Measurements from ENCODE around the gene LRPAP1.
"Not testable (repeated sequence)": the region's sequence is repeated elsewhere in the genome, so short reads cannot be mapped to it uniquely, and the experiment has no call there.

Gene LRPAP1

DNA sequence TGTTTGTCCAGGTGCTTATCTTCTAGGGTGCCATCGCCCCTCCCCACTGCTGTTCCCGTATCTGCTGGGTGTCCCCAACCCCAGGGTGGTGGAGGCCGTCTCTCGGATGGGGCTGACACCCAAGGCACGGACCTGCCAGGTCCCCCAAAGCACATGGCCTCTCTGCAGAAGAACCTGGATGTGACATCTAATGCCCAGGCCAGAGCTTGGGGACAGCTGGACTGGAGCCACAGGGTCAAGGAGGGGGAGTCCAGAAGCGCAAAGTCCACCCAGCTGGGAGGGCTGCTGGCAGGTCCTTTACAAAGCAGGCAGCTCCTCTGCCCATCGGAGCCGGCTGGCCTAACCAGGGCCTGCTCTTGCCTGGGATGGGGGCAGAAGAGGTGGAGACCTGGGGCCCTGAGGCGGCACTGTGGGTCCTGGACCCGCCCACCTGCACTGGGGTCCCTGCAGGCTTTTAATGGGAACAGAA lies 69.9 kb downstream of the LRPAP1 start:
- no peaks in the 10 kb centered on the region for H3K36me3 ChIP-seq (ENCODE audit: control insufficient read depth, insufficient read depth, low read length)
- no peak overlapping the region for H3K4me3 ChIP-seq (replicated peaks; ENCODE audit: low read depth, low read length)
- TF ChIP-seq, protein P1, sequence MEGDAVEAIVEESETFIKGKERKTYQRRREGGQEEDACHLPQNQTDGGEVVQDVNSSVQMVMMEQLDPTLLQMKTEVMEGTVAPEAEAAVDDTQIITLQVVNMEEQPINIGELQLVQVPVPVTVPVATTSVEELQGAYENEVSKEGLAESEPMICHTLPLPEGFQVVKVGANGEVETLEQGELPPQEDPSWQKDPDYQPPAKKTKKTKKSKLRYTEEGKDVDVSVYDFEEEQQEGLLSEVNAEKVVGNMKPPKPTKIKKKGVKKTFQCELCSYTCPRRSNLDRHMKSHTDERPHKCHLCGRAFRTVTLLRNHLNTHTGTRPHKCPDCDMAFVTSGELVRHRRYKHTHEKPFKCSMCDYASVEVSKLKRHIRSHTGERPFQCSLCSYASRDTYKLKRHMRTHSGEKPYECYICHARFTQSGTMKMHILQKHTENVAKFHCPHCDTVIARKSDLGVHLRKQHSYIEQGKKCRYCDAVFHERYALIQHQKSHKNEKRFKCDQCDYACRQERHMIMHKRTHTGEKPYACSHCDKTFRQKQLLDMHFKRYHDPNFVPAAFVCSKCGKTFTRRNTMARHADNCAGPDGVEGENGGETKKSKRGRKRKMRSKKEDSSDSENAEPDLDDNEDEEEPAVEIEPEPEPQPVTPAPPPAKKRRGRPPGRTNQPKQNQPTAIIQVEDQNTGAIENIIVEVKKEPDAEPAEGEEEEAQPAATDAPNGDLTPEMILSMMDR (IDR thresholded peaks at IDR 0.05; ENCODE audit: insufficient read depth, low read length, poor library complexity, severe bottlenecking): no peak
- no peaks in the 10 kb centered on the region; the same call in none of the 2 replicates for H3K27me3 ChIP-seq (replicated peaks; ENCODE audit: control insufficient read depth, insufficient read depth, low read length)
- no peak for DNase-seq (ENCODE audit: extremely low read depth, insufficient read length)

DNA sequence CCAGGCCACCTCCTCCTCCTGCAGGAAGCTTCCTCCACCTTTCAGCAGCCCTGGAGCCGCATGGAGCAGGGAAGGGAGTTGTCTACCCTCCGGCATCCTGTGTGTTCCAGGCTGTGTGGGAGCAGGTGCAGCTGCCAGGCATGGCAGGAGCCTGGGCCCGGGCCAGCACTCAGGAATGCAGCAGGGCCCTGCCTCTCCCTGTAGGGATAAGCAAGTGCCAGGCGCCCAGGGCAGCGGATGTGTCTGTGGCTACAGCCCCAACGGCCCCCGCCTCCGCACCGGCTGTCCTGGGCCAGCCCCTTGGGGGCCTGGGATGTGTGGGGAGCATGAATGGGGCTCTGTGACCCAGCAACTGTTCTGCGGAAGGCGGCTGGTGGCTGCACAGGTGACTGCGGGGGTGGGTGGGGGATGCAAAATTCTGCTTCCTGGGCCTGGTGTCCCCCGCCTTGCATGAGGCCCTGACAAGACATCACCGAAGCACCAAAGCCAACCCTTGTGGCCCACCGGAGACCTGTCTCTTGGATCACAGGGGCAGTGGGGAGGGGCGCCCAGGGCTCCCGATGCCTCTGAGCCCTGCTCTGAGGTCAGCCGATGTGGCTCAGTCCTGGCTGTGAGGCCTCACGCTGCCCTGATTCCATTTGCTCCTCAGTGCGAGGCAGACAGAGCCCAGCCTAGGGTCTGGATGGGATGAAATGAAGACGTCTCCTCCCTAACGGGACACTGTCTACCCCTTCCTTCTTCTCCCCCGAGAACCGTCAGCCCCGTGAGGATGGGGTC lies 70.5 kb downstream of the LRPAP1 start:
- TF ChIP-seq, protein P1 (IDR thresholded peaks at IDR 0.05; ENCODE audit: insufficient read depth, low read length, poor library complexity, severe bottlenecking): no peak
- Histone ChIP-seq H3K27me3 (replicated peaks; ENCODE audit: control insufficient read depth, insufficient read depth, low read length) (no peaks in the 10 kb centered on the region; the same call in none of the 2 replicates), H3K36me3 (ENCODE audit: control insufficient read depth, insufficient read depth, low read length) (no peaks in the 10 kb centered on the region), H3K4me3 (replicated peaks; ENCODE audit: low read depth, low read length) (no peak overlapping the region)
- no peak for DNase-seq (ENCODE audit: extremely low read depth, insufficient read length)

DNA sequence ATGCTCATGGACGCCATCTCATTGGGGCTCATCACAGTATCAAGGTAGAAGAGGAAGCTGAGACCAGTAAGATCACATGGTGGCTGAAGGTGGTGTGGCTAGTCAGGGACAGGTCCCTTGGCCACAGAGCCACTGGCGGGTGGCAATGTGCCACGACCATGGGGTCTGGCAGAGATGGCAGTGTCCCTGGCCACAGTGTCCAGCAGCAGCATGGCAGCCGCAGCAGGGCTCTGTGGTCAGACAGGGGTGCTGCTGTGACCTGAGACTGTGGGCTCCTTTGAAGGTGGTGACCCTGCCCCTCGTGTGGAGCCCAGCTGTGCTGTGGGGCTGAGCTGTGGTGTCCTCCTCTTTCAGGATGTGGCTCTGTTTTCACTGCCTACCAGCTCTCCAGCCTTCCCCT lies 71.3 kb downstream of the LRPAP1 start:
- no peak overlapping the region for H3K4me3 ChIP-seq (replicated peaks; ENCODE audit: low read depth, low read length)
- TF ChIP-seq, protein P1 (IDR thresholded peaks at IDR 0.05; ENCODE audit: insufficient read depth, low read length, poor library complexity, severe bottlenecking): no peak
- H3K27me3 ChIP-seq (replicated peaks; ENCODE audit: control insufficient read depth, insufficient read depth, low read length): no peaks in the 10 kb centered on the region; the same call in none of the 2 replicates

DNA sequence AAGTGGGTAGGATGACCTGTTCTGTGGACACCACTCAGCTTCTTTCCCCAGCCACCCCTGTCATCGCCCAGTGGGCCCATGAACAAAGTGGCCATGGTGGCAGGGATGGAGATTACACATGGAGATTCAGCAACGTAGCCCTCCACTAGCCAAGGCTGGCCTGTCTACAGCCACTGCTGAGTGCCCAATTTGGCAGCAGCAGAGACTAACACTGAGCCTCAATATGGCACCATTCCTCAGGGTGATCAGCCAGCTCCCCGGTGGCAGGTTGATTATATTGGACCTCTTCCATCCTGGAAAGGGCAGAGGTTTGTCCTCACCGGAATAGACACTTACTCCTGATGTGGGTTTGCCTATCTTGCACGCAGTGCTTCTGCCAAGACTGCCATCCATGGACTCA lies 73.1 kb downstream of the LRPAP1 start:
- not testable (repeated sequence) for DNase-seq (ENCODE audit: extremely low read depth, insufficient read length); H3K36me3 ChIP-seq (ENCODE audit: control insufficient read depth, insufficient read depth, low read length); H3K27me3 ChIP-seq (replicated peaks; ENCODE audit: control insufficient read depth, insufficient read depth, low read length); H3K4me3 ChIP-seq (replicated peaks; ENCODE audit: low read depth, low read length)

More for the DNA sequence above, 71.3 kb downstream of the LRPAP1 start:
- DNase-seq (ENCODE audit: extremely low read depth, insufficient read length): no peak
- H3K36me3 ChIP-seq (ENCODE audit: control insufficient read depth, insufficient read depth, low read length): no peaks in the 10 kb centered on the region

DNA sequence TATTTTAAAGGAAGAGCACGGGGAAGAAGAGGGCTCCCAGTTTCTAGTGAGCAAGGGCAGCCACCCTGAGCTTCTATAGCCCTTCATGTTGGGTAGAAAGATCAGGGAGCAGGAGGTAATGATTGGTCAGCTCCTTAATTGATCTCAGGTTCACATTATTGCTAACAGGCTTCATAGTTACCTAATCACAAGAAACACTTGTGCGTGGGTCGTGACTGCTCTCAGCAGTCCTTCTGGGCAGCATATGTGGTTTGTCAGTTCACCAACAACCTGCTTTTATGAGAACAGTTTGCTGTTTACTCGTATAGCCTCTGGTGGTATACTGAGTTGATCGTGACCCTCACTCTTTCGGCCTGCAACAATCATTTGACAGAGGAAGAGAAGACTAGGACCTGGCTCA lies 73.9 kb downstream of the LRPAP1 start:
- Histone ChIP-seq H3K4me3 (replicated peaks; ENCODE audit: low read depth, low read length) (no peak overlapping the region), H3K36me3 (ENCODE audit: control insufficient read depth, insufficient read depth, low read length) (no peaks in the 10 kb centered on the region), H3K27me3 (replicated peaks; ENCODE audit: control insufficient read depth, insufficient read depth, low read length) (no peaks in the 10 kb centered on the region; the same call in 1 of the 2 replicates)
- no peak for DNase-seq (ENCODE audit: extremely low read depth, insufficient read length)
- TF ChIP-seq, protein P1 (IDR thresholded peaks at IDR 0.05; ENCODE audit: insufficient read depth, low read length, poor library complexity, severe bottlenecking): no peak

DNA sequence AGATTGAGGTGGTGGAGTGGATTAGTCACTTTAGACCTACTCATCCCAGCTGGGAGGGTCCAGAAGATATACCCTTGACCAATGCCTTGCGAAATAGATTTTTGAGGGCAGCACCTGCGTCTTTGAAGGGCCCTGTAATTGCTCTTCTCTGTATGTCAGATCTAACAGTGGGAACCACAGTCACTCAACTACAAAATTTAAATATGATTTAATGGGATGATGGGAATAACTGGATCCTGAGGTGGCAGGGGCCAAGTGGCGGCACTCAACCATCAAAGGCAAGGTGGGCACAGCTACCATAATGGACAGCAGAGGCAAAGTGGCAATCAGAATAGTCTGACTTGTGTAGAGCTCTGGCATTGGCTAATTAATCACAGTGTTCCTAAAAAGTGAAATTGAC lies 76.6 kb downstream of the LRPAP1 start:
- H3K27me3 ChIP-seq (replicated peaks; ENCODE audit: control insufficient read depth, insufficient read depth, low read length); H3K4me3 ChIP-seq (replicated peaks; ENCODE audit: low read depth, low read length); DNase-seq (ENCODE audit: extremely low read depth, insufficient read length); H3K36me3 ChIP-seq (ENCODE audit: control insufficient read depth, insufficient read depth, low read length): not testable (repeated sequence)

Measured in GM06990 (cell line).